Osteoblast (primary cell): ENCODE measurements around the gene LPCAT3. TPM values are rescaled to one million over a fixed set of nuclear protein-coding genes. Genes with fewer than 3 reads are reported as not detected.

ENCODE experiments used
- DNase-seq: peaks from one replicate; pipeline ENCODE4 v3.0.0; 2011; ENCODE audit warnings: low spot score, mixed read lengths; ENCODE audit not compliant: insufficient read length; ENCODE audit errors: missing footprints
- H2AFZ ChIP-seq: 2 replicates; pipeline ENCODE4 v1.6.0; 2011; ENCODE audit warnings: mild to moderate bottlenecking, low read length
- H3K27ac ChIP-seq: 2 replicates; pipeline ENCODE4 v1.5.1; 2011; ENCODE audit warnings: mild to moderate bottlenecking, low read depth, low read length, moderate library complexity
- H3K27me3 ChIP-seq: 2 replicates; pipeline ENCODE4 v1.6.0; 2012; ENCODE audit warnings: mild to moderate bottlenecking, control low read depth, inconsistent platforms, low read length, moderate library complexity; ENCODE audit not compliant: insufficient read depth
- H3K36me3 ChIP-seq: 2 replicates; pipeline ENCODE4 v1.5.1; 2011; ENCODE audit warnings: mild to moderate bottlenecking, low read length, control low read depth, moderate library complexity; ENCODE audit not compliant: insufficient read depth
- H3K4me1 ChIP-seq: 2 replicates; pipeline ENCODE4 v1.5.1; 2011; ENCODE audit warnings: mild to moderate bottlenecking, low read length, control low read depth, moderate library complexity; ENCODE audit not compliant: insufficient read depth
- H3K4me2 ChIP-seq: 2 replicates; pipeline ENCODE4 v1.6.0; 2011; ENCODE audit warnings: mild to moderate bottlenecking, low read length; ENCODE audit not compliant: insufficient read depth
- H3K4me3 ChIP-seq: fragments of 200-600 bp; sonication (generic); 3 replicates; pipeline ENCODE4 v1.5.1; 2012; ENCODE audit warnings: mild to moderate bottlenecking, low read length, inconsistent platforms; ENCODE audit not compliant: insufficient read depth
- H3K79me2 ChIP-seq: 2 replicates; pipeline ENCODE4 v1.6.0; 2012; ENCODE audit warnings: mild to moderate bottlenecking, low read length, control low read depth, inconsistent platforms; ENCODE audit not compliant: insufficient read depth
- H3K9me3 ChIP-seq: 2 replicates; pipeline ENCODE4 v1.5.1; 2011; ENCODE audit warnings: low read depth, low read length, control low read depth
- H4K20me1 ChIP-seq: 2 replicates; pipeline ENCODE4 v1.6.0; 2012; ENCODE audit warnings: mild to moderate bottlenecking, low read length, control low read depth; ENCODE audit not compliant: insufficient read depth
- CTCF ChIP-seq: IDR thresholded peaks from 2 replicates; pipeline ENCODE4 v1.5.1; 2011; ENCODE audit warnings: mild to moderate bottlenecking, low read depth, low read length, moderate library complexity; ENCODE audit errors: extremely low read depth
- total RNA-seq: library from RNA; depleted of rRNA; stranded (reverse); fragments of >200 nt; gene quantifications from 2 replicates; pipeline ENCODE4 v1.2.3, GENCODE V29; 2012

Gene LPCAT3
- total RNA-seq, 1 donor: 20.3 TPM

- peak within 1 kb of the TSS; percentile 82 for H3K27ac ChIP-seq
- peak within 1 kb of the TSS; percentile 95 for H3K4me2 ChIP-seq
- DNase-seq: peak; percentile 95
- H3K79me2 ChIP-seq: peaks cover 7% of the 10 kb centered on the region
- peaks cover 38% of the 10 kb centered on the region for H3K36me3 ChIP-seq
- H2AFZ ChIP-seq: peak within 1 kb of the TSS; percentile 72
- H3K4me1 ChIP-seq: peaks cover 20% of the 10 kb centered on the region
- H3K27me3 ChIP-seq: no peaks in the 10 kb centered on the region
- TF ChIP-seq CTCF: no peak
- H3K4me3 ChIP-seq: peak within 1 kb of the TSS; percentile 88
- H4K20me1 ChIP-seq: no peaks in the 10 kb centered on the region
- H3K9me3 ChIP-seq: no peaks in the 10 kb centered on the region
These were observed 74.4 kb downstream of the LPCAT3 start, which contains the start of the genes C12orf57 and RNU7-1 for GRCh38 chr12:6943722-6944380. Gene C12orf57, plus strand, starts transcription at chr12:6944022. Its CDS starts 100 bp downstream, at chr12:6944122. Gene RNU7-1, plus strand, starts transcription at chr12:6943816.

DNA sequence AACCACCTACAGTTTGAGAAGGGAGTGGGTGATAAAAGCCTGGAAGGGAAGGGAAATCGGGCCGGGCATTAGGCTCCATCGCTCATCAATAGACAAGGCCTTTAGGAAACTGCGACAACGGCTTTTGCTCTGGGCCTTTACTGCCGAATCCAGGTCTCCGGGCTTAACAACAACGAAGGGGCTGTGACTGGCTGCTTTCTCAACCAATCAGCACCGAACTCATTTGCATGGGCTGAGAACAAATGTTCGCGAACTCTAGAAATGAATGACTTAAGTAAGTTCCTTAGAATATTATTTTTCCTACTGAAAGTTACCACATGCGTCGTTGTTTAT lies 74.9 kb downstream of the LPCAT3 start:
- peaks cover 42% of the 10 kb centered on the region for H3K36me3 ChIP-seq
- H3K9me3 ChIP-seq: no peaks in the 10 kb centered on the region
- peak; percentile 99 for DNase-seq
- no peaks in the 10 kb centered on the region for H4K20me1 ChIP-seq
- peak overlapping the region; percentile 95 for H3K4me2 ChIP-seq
- H3K27me3 ChIP-seq: no peaks in the 10 kb centered on the region
- H3K79me2 ChIP-seq: peaks cover 7% of the 10 kb centered on the region
- peaks cover 23% of the 10 kb centered on the region for H3K4me1 ChIP-seq
- peak overlapping the region; percentile 82 for H3K27ac ChIP-seq
- H2AFZ ChIP-seq: peak overlapping the region; percentile 72
- TF ChIP-seq CTCF: no peak
- H3K4me3 ChIP-seq: peak overlapping the region; percentile 88

- Histone ChIP-seq H3K79me2 (peaks cover 7% of the 10 kb centered on the region), H3K4me2 (peak overlapping the region; percentile 95), H3K4me1 (peaks cover 26% of the 10 kb centered on the region), H3K36me3 (peaks cover 44% of the 10 kb centered on the region), H2AFZ (no peak overlapping the region), H4K20me1 (no peaks in the 10 kb centered on the region), H3K27ac (peak overlapping the region; percentile 82), H3K9me3 (no peaks in the 10 kb centered on the region), H3K27me3 (no peaks in the 10 kb centered on the region), H3K4me3 (no peak overlapping the region)
- no peak for TF ChIP-seq CTCF
- no peak for DNase-seq
These were observed 76.0 kb downstream of the LPCAT3 start for GRCh38 chr12:6942331-6942665.

DNA sequence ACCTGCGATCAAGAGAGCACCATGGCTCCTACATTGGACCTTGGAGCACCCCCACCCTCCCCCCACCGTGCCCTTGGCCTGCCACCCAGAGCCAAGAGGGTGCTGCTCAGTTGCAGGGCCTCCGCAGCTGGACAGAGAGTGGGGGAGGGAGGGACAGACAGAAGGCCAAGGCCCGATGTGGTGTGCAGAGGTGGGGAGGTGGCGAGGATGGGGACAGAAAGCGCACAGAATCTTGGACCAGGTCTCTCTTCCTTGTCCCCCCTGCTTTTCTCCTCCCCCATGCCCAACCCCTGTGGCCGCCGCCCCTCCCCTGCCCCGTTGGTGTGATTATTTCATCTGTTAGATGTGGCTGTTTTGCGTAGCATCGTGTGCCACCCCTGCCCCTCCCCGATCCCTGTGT lies 76.5 kb downstream of the LPCAT3 start:
- H3K4me3 ChIP-seq: no peak overlapping the region
- H4K20me1 ChIP-seq: no peaks in the 10 kb centered on the region
- H3K4me1 ChIP-seq: peaks cover 26% of the 10 kb centered on the region
- H3K79me2 ChIP-seq: peaks cover 7% of the 10 kb centered on the region
- no peak overlapping the region for H2AFZ ChIP-seq
- H3K36me3 ChIP-seq: peaks cover 44% of the 10 kb centered on the region
- no peaks in the 10 kb centered on the region for H3K27me3 ChIP-seq
- H3K27ac ChIP-seq: peak overlapping the region; percentile 82
- no peak for TF ChIP-seq CTCF
- H3K9me3 ChIP-seq: no peaks in the 10 kb centered on the region
- DNase-seq: no peak
- no peak overlapping the region for H3K4me2 ChIP-seq
